Spleen (tissue), 7 donors: ENCODE measurements around the gene TMEM39A.

Experiments used
- CTCF ChIP-seq, 11 experiments: fragments of 200-600 bp in 7 of 11; fragments of 450-650 bp in 4 of 11; sonication (generic) in 4 of 11; IDR thresholded peaks in 8 of 11; conservative IDR thresholded peaks in 3 of 11; 1 replicate in 7 of 11; 2 replicates in 4 of 11; pipeline versions ENCODE4 v1.4.0 to v1.8.0; 2016 to 2021; ENCODE audit warnings: antibody characterized with exemption in 11 of 11, inconsistent platforms in 4 of 11, mild to moderate bottlenecking in 1 of 11
- POLR2AphosphoS5 ChIP-seq, 3 donors: sonication (generic); formaldehyde crosslinking; IDR thresholded peaks; one replicate each; pipeline ENCODE4 v1.5.1; 2017; ENCODE audit warnings: antibody characterized with exemption in 3 of 3
- donor health status: DM: no; HTN: no; CAD: no; lungs with moderate emphysema.
- donor health status: DM: no; HTN: no; CAD: no.
- donor health status: DM: no; HTN: no; CAD: no.

- TF ChIP-seq CTCF (IDR thresholded peaks at IDR 0.05 in 8 of 11, conservative IDR thresholded peaks at IDR 0.05 in 3 of 11) (no peak), POLR2AphosphoS5 (IDR thresholded peaks at IDR 0.05) (no peak)
These were observed 7.5 kb upstream of the TMEM39A start for GRCh38 chr3:119470866-119471265.
